Activated T-helper 1 cell treated with anti-CD3 and anti-CD28 coated beads, Interleukin-2, amount 50 U/mL, for 16 hours (primary cell): ENCODE measurements around the gene SH3PXD2A.

ENCODE experiments used
- DNase-seq, 2 donors: peaks; one replicate each; pipeline ENCODE4 v3.0.0-alpha.2; 2020; ENCODE audit warnings: low read depth in 1 of 2, low spot score in 1 of 2

The SH3PXD2A gene

GRCh38 chr10:103876155-103876554 is 20.8 kb upstream of the SH3PXD2A start:
- DNase-seq: no peak

GRCh38 chr10:103874730-103875129 is 19.4 kb upstream of the SH3PXD2A start:
- DNase-seq: no peak

- no peak for DNase-seq
Observed at GRCh38 chr10:103872137-103872931, 17.0 kb upstream of the SH3PXD2A start.

GRCh38 chr10:103871006-103871405 is 15.6 kb upstream of the SH3PXD2A start:
- no peak for DNase-seq

GRCh38 chr10:103870516-103870915 is 15.1 kb upstream of the SH3PXD2A start:
- no peak for DNase-seq

GRCh38 chr10:103869336-103869735 is 14.0 kb upstream of the SH3PXD2A start:
- no peak for DNase-seq

- DNase-seq: no peak
Observed at GRCh38 chr10:103868200-103868599, 12.8 kb upstream of the SH3PXD2A start.

- DNase-seq: no peak
Observed at GRCh38 chr10:103861505-103861904, 6.1 kb upstream of the SH3PXD2A start.

- peak in 1 of 2 donors; percentile 15 for DNase-seq
Observed at GRCh38 chr10:103859161-103860086, 4.0 kb upstream of the SH3PXD2A start.

GRCh38 chr10:103858360-103858759 is 3.0 kb upstream of the SH3PXD2A start:
- no peak for DNase-seq

- DNase-seq: no peak
Observed at GRCh38 chr10:103856797-103857170, 1.4 kb upstream of the SH3PXD2A start.

GRCh38 chr10:103855852-103856796 is 748 bp upstream of the SH3PXD2A start:
- DNase-seq: no peak

GRCh38 chr10:103854686-103855391 is 537 bp downstream of the SH3PXD2A start:
- no peak for DNase-seq

GRCh38 chr10:103854265-103854685 is 1.1 kb downstream of the SH3PXD2A start:
- no peak for DNase-seq

- no peak for DNase-seq
Observed at GRCh38 chr10:103853428-103854264, 1.7 kb downstream of the SH3PXD2A start.

GRCh38 chr10:103852856-103853255 is 2.5 kb downstream of the SH3PXD2A start:
- DNase-seq: no peak

GRCh38 chr10:103852189-103852711 is 3.1 kb downstream of the SH3PXD2A start:
- no peak for DNase-seq

GRCh38 chr10:103851261-103851660 is 4.1 kb downstream of the SH3PXD2A start:
- DNase-seq: no peak

- no peak for DNase-seq
Observed at GRCh38 chr10:103850572-103850895, 4.8 kb downstream of the SH3PXD2A start.
